Gastrocnemius medialis (tissue), 4 donors: ENCODE data around the gene SLC22A5.

Experiments
- CTCF ChIP-seq, 5 experiments: fragments of 450-650 bp in 3 of 5; fragments of 200-600 bp in 2 of 5; sonication (generic) in 2 of 5; IDR thresholded peaks in 4 of 5; conservative IDR thresholded peaks in 1 of 5; 1 replicate in 4 of 5; 2 replicates in 1 of 5; pipeline ENCODE4 v1.5.1; 2016 to 2019; ENCODE audit warnings: antibody characterized with exemption in 5 of 5, mild to moderate bottlenecking in 3 of 5, moderate library complexity in 3 of 5
- POLR2A ChIP-seq, 2 donors: fragments of 450-650 bp; IDR thresholded peaks; one replicate each; pipeline ENCODE4 v1.6.1; 2017; ENCODE audit warnings: antibody characterized with exemption in 2 of 2, mild to moderate bottlenecking in 2 of 2, moderate library complexity in 2 of 2

- TF ChIP-seq CTCF (IDR thresholded peaks at IDR 0.05 in 4 of 5, conservative IDR thresholded peaks at IDR 0.05 in 1 of 5) = no peak
- TF ChIP-seq POLR2A (IDR thresholded peaks at IDR 0.05) = no peak
Measured at GRCh38 chr5:132355140-132355765, 14.3 kb upstream of the SLC22A5 start.
